Small intestine (tissue), 16 donors: ENCODE measurements around the gene AKAP17A. TPM values are rescaled to one million over a fixed set of nuclear protein-coding genes. Genes with fewer than 3 reads are reported as not detected.
A peak's percentile ranks its signal among the peaks of the same experiment; 100 is the strongest.

Experiments used
- DNase-seq, 2 donors: peaks; one replicate each; pipeline versions ENCODE4 v3.0.0 to v3.0.0-alpha.2; 2013
- FAIRE-seq: peaks from 2 replicates; lab custom pipeline; 2012; peaks lifted over from hg19 to GRCh38; lab: Jason Lieb, UNC
- H3K27ac ChIP-seq, 3 donors: one replicate each; pipeline ENCODE4 v1.5.1; 2013; ENCODE audit warnings: low read length in 2 of 3, mild to moderate bottlenecking in 2 of 3, control low read depth in 1 of 3, inconsistent platforms in 1 of 3, low read depth in 1 of 3, moderate library complexity in 1 of 3
- H3K27me3 ChIP-seq, 3 donors: one replicate each; pipeline ENCODE4 v1.6.1; 2013; ENCODE audit warnings: low read length in 3 of 3, inconsistent platforms in 1 of 3; ENCODE audit not compliant: control insufficient read depth in 3 of 3, insufficient read depth in 3 of 3
- H3K36me3 ChIP-seq, 3 donors: one replicate each; pipeline ENCODE4 v1.6.1; 2013; ENCODE audit warnings: low read length in 3 of 3, inconsistent platforms in 1 of 3, low read depth in 1 of 3, mild to moderate bottlenecking in 1 of 3, moderate library complexity in 1 of 3; ENCODE audit not compliant: control insufficient read depth in 3 of 3, insufficient read depth in 2 of 3
- H3K4me1 ChIP-seq, 3 donors: one replicate each; pipeline ENCODE4 v1.6.1; 2013; ENCODE audit warnings: low read length in 2 of 3, inconsistent platforms in 1 of 3, low read depth in 1 of 3, mild to moderate bottlenecking in 1 of 3, moderate library complexity in 1 of 3; ENCODE audit not compliant: control insufficient read depth in 3 of 3, insufficient read depth in 2 of 3
- H3K4me3 ChIP-seq, 3 donors: one replicate each; pipeline ENCODE4 v1.5.1; 2013; ENCODE audit warnings: low read length in 3 of 3, control low read depth in 1 of 3, inconsistent platforms in 1 of 3, low read depth in 1 of 3, mild to moderate bottlenecking in 1 of 3, moderate library complexity in 1 of 3
- H3K9me3 ChIP-seq, 2 donors: one replicate each; pipeline ENCODE4 v1.6.1; 2013; ENCODE audit warnings: low read depth in 1 of 2, low read length in 1 of 2; ENCODE audit not compliant: control insufficient read depth in 2 of 2, insufficient read depth in 1 of 2
- WGBS, 3 donors: extraction: QIAGEN DNeasy Blood & Tissue Kit; methylation state at CpG; one replicate each; pipeline ENCODE4 v1.1.7; 2013; 5-methylcytosine and 5-hydroxymethylcytosine counted together
- long read RNA-seq, 10 donors: transcript quantifications; one replicate each; lab custom pipeline, GENCODE V29; 2026
- polyA plus RNA-seq, 4 donors: library from polyadenylated mRNA; stranded (reverse) in 3 of 4; unstranded in 1 of 4; fragments of 200-250 nt in 3 of 4; fragments of 120-200 nt in 1 of 4; gene quantifications; one replicate each; pipeline versions ENCODE4 v1.2.1 to v1.2.3, GENCODE V29; 2013
- donor health status: healthy with polysubstance abuse.
- donor health status: control.
- donor health status: control.
- donor health status: Bipolar disorder and iron deficiency.
- donor health status: healthy.

The AKAP17A gene, protein sequence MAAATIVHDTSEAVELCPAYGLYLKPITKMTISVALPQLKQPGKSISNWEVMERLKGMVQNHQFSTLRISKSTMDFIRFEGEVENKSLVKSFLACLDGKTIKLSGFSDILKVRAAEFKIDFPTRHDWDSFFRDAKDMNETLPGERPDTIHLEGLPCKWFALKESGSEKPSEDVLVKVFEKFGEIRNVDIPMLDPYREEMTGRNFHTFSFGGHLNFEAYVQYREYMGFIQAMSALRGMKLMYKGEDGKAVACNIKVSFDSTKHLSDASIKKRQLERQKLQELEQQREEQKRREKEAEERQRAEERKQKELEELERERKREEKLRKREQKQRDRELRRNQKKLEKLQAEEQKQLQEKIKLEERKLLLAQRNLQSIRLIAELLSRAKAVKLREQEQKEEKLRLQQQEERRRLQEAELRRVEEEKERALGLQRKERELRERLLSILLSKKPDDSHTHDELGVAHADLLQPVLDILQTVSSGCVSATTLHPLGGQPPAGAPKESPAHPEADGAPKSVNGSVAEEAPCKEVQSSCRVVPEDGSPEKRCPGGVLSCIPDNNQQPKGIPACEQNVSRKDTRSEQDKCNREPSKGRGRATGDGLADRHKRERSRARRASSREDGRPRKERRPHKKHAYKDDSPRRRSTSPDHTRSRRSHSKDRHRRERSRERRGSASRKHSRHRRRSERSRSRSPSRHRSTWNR
- polyA plus RNA-seq = 10 to 100 TPM; 26.7 to 65.6 (median 33.3) TPM
- long read RNA-seq, donor 1, transcript AKAP17A-201 (5 exons, 3,204 nt) = minor isoform, 7 of 77 reads
- long read RNA-seq, donor 1, transcript AKAP17A-202 (4 exons, 2,187 nt) = major isoform, 14 of 77 reads
- long read RNA-seq, donor 1, partial matches to known transcripts = 53 of 77 reads
- long read RNA-seq, donor 1, other reads (novel, unspliced or antisense) = 0 of 77 reads
- long read RNA-seq, donor 2, transcript AKAP17A-202 (4 exons, 2,187 nt) = major isoform, 7 of 9 reads
- long read RNA-seq, donor 2, partial matches to known transcripts = 0 of 9 reads
- long read RNA-seq, donor 2, other reads (novel, unspliced or antisense) = 0 of 9 reads
- long read RNA-seq, donor 3, transcript AKAP17A-202 (4 exons, 2,187 nt) = major isoform, 5 of 8 reads
- long read RNA-seq, donor 3, partial matches to known transcripts = 0 of 8 reads
- long read RNA-seq, donor 3, other reads (novel, unspliced or antisense) = 0 of 8 reads
- long read RNA-seq, donor 4, partial matches to known transcripts = 0 of 1 reads
- long read RNA-seq, donor 4, other reads (novel, unspliced or antisense) = 0 of 1 reads
- long read RNA-seq, donor 5, partial matches to known transcripts = 0 of 2 reads
- long read RNA-seq, donor 5, other reads (novel, unspliced or antisense) = 0 of 2 reads
- long read RNA-seq, donor 6, transcript AKAP17A-202 (4 exons, 2,187 nt) = major isoform, 5 of 8 reads
- long read RNA-seq, donor 6, partial matches to known transcripts = 0 of 8 reads
- long read RNA-seq, donor 6, other reads (novel, unspliced or antisense) = 0 of 8 reads
- long read RNA-seq, donor 7, transcript AKAP17A-201 (5 exons, 3,204 nt) = major isoform, 10 of 14 reads
- long read RNA-seq, donor 7, partial matches to known transcripts = 0 of 14 reads
- long read RNA-seq, donor 7, other reads (novel, unspliced or antisense) = 0 of 14 reads
- long read RNA-seq, donor 8, partial matches to known transcripts = 0 of 2 reads
- long read RNA-seq, donor 8, other reads (novel, unspliced or antisense) = 0 of 2 reads
- long read RNA-seq, donor 9, partial matches to known transcripts = 0 of 3 reads
- long read RNA-seq, donor 9, other reads (novel, unspliced or antisense) = 0 of 3 reads
- long read RNA-seq, donor 10, transcript AKAP17A-202 (4 exons, 2,187 nt) = major isoform, 6 of 42 reads
- long read RNA-seq, donor 10, transcript AKAP17A-201 (5 exons, 3,204 nt) = minor isoform, 5 of 42 reads
- long read RNA-seq, donor 10, partial matches to known transcripts = 31 of 42 reads
- long read RNA-seq, donor 10, other reads (novel, unspliced or antisense) = 0 of 42 reads

DNA sequence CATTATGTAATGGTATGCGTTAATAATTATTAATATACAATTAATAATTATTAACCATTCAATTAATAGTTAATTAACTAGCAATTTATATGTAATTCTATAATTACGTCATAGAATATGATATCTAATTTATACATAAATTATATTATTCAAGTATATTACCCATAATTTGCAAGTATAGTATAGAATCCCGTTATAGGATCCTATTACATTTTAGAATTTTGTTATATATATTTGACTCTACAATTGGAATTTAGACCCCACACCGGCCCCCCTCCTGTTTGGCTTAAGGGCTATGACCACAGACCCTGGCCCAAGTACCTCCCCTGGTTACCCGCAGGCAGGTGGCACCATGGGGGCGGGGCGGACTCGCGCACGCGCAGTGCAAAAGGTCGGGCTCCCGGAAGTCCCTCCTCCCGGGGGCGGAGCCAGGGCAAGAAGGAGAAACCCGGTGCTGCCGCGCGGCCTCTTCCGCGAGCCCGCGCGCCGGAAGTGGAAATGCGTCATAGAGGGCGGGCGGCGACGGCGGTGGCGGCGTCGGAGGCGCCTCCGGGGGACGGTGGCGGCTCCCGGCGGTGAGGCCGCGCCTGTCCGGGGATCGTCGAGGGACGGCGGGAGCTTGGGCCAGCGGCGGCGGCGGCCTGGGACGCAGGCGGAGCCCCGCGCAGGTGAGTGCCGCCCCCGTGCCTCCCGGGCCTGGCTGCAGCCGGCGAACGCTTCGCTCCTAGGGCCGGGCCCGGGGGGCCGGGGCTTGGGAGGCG is at the start of gene AKAP17A:
Gene AKAP17A (plus strand): TSS at position 503 of the 761 bp plus-strand sequence. CDS start 1,859 bp downstream, outside the sequence.
- Histone ChIP-seq H3K36me3 (peaks cover 0 to 31% (median 9%) of the 10 kb centered on the region in 3 donors), H3K9me3 (no peaks in the 10 kb centered on the region), H3K4me1 (no peaks in the 10 kb centered on the region), H3K4me3 (peak within 1 kb of the TSS; percentile 84 to 100 (median 92)), H3K27me3 (no peaks in the 10 kb centered on the region), H3K27ac (peak within 1 kb of the TSS; percentile 82 to 88 (median 84))
- FAIRE-seq = no peak
- DNase-seq = peak; percentile 95 to 97
- 2% methylated on average over 33 to 66 of the region's 66 CpGs for WGBS, 3 donors

DNA sequence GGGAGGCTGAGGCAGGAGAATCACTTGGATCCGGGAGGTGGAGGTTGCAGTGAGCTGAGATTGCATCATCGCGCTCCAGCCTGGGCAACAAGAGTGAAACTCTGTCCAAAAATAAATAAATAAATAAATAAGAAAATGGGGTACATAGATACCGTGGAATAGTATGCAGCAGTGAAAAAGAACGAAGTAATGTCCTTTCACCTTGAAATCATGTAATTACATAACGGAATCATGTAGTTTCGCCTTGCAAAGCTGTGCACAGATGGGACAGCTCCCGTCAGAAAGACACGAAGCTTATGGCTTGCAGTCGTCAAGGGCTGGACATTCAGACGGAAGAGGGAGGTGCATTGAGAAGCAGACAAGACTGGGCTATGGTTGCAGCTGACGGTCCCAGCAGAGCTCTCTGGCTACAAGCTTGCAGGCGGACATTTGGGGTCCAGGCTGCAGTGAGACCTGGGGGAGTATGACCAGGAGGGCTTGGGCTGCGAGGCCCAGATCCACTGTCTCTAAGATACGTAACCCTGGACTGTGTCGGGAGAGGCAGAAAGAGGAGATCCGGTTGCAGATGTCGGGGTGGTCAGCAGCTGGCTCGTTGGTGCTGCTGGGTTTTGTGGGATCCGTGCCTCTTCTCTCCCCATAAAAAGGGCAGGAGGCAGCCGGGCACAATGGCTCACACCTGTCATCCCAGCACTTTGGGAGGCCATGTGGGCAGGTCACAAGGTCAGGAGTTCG is 48.2 kb upstream of the AKAP17A start:
- 93 to 95% (median 94%) methylated on average over 20 to 22 of the region's 22 CpGs for WGBS, 3 donors
- Histone ChIP-seq H3K4me3 (no peak overlapping the region), H3K27me3 (no peaks in the 10 kb centered on the region), H3K36me3 (no peaks in the 10 kb centered on the region), H3K4me1 (no peaks in the 10 kb centered on the region), H3K9me3 (no peaks in the 10 kb centered on the region), H3K27ac (no peak overlapping the region)
- FAIRE-seq = no peak
- no peak for DNase-seq

- H3K9me3 ChIP-seq = peaks cover 0 to 6% of the 10 kb centered on the region in 2 donors
- DNase-seq (no peak), FAIRE-seq (no peak)
- H3K4me3 ChIP-seq = no peak overlapping the region
- H3K27me3 ChIP-seq = no peaks in the 10 kb centered on the region
- WGBS, 3 donors = 64 to 89% (median 75%) methylated on average over 2 of the region's 2 CpGs
- no peaks in the 10 kb centered on the region for H3K36me3 ChIP-seq
- H3K4me1 ChIP-seq = no peaks in the 10 kb centered on the region
- H3K27ac ChIP-seq = no peak overlapping the region
Measured at GRCh38 chrX:1545776-1546408, 45.5 kb upstream of the AKAP17A start.

GRCh38 chrX:1546691-1547251 is 44.6 kb upstream of the AKAP17A start:
- Histone ChIP-seq H3K27me3 (no peaks in the 10 kb centered on the region), H3K4me1 (no peaks in the 10 kb centered on the region), H3K27ac (peak overlapping the region in 1 of 3 donors; percentile 18), H3K9me3 (peaks cover 0 to 6% of the 10 kb centered on the region in 2 donors), H3K4me3 (no peak overlapping the region), H3K36me3 (no peaks in the 10 kb centered on the region)
- WGBS, 3 donors = 68 to 79% (median 79%) methylated on average over 17 to 18 of the region's 18 CpGs
- no peak for DNase-seq
- no peak for FAIRE-seq

GRCh38 chrX:1551959-1552546 is 39.4 kb upstream of the AKAP17A start:
- 84% methylated on average over 3 of the region's 3 CpGs for WGBS, 3 donors
- Histone ChIP-seq H3K9me3 (peaks cover 0 to 20% of the 10 kb centered on the region in 2 donors), H3K27me3 (no peaks in the 10 kb centered on the region), H3K27ac (no peak overlapping the region), H3K4me1 (no peaks in the 10 kb centered on the region), H3K4me3 (no peak overlapping the region), H3K36me3 (no peaks in the 10 kb centered on the region)
- DNase-seq (no peak), FAIRE-seq (no peak)
